ENCODE results near the gene NHEJ1.

DNA sequence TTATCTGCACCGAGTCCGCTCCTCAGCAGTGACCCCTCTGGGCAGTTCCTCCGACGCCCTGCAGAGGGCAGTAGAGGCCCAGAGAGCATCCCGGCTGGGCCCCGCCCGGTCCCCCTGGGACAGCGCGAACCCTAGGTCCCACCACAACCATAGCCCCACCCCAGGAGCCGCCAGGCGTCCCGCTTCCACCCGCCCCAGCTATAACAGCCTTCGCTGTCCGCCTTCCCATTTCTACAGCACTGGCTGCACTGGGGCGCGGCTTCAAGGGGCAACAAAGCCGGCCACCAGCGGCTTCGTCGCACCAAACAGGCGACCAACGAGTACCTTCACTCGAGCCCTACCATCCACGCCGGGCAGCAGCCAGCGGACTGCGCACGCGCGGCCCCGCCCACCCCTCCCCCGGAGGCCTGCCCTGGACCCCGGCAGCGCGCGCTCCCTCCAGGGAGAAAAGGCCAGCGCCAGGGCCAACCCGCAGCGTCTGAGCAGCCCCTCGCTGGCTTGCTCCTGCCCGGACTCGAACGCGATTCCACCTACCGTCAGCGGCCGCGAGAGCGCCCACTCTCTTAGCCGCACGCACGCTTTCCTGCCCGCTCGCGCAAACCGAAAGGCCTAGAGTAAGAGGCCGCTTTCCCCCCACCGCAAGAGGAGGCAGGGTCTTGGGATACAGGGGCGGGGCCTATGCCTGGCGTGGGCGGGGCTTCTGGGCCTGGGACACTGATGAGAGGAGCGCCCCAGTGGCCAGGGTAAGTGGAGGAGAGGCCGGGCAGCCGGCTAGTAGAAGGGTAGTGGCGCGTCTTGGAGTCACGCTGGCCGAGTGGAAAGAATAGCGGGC is at the start of gene NHEJ1:
- no peak for TF ChIP-seq NFYB (CRISPR knock-in tag; conservative IDR thresholded peaks at IDR 0.05; ENCODE audit: low read depth)
- no peak for TF ChIP-seq CBFB (CRISPR knock-in tag; IDR thresholded peaks at IDR 0.05; ENCODE audit: low read depth)
- no peak for TF ChIP-seq TEAD4 (CRISPR knock-in tag; IDR thresholded peaks at IDR 0.05)
- TF ChIP-seq ATF3 (CRISPR knock-in tag; conservative IDR thresholded peaks at IDR 0.05), result no peak
- TF ChIP-seq, protein P1, sequence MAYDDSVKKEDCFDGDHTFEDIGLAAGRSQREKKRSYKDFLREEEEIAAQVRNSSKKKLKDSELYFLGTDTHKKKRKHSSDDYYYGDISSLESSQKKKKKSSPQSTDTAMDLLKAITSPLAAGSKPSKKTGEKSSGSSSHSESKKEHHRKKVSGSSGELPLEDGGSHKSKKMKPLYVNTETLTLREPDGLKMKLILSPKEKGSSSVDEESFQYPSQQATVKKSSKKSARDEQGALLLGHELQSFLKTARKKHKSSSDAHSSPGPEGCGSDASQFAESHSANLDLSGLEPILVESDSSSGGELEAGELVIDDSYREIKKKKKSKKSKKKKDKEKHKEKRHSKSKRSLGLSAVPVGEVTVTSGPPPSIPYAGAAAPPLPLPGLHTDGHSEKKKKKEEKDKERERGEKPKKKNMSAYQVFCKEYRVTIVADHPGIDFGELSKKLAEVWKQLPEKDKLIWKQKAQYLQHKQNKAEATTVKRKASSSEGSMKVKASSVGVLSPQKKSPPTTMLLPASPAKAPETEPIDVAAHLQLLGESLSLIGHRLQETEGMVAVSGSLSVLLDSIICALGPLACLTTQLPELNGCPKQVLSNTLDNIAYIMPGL (CRISPR knock-in tag; IDR thresholded peaks at IDR 0.05), result 0 out of 2 replicates have a peak, but pooled peaks have one; percentile 27
- TF ChIP-seq ZNF138 (CRISPR knock-in tag; conservative IDR thresholded peaks at IDR 0.05), result no peak
- TF ChIP-seq, protein P2, sequence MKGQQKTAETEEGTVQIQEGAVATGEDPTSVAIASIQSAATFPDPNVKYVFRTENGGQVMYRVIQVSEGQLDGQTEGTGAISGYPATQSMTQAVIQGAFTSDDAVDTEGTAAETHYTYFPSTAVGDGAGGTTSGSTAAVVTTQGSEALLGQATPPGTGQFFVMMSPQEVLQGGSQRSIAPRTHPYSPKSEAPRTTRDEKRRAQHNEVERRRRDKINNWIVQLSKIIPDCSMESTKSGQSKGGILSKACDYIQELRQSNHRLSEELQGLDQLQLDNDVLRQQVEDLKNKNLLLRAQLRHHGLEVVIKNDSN (CRISPR knock-in tag; IDR thresholded peaks at IDR 0.05), result no peak; the same call in 1 of the 2 replicates
- TF ChIP-seq, protein P3, sequence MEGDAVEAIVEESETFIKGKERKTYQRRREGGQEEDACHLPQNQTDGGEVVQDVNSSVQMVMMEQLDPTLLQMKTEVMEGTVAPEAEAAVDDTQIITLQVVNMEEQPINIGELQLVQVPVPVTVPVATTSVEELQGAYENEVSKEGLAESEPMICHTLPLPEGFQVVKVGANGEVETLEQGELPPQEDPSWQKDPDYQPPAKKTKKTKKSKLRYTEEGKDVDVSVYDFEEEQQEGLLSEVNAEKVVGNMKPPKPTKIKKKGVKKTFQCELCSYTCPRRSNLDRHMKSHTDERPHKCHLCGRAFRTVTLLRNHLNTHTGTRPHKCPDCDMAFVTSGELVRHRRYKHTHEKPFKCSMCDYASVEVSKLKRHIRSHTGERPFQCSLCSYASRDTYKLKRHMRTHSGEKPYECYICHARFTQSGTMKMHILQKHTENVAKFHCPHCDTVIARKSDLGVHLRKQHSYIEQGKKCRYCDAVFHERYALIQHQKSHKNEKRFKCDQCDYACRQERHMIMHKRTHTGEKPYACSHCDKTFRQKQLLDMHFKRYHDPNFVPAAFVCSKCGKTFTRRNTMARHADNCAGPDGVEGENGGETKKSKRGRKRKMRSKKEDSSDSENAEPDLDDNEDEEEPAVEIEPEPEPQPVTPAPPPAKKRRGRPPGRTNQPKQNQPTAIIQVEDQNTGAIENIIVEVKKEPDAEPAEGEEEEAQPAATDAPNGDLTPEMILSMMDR (IDR thresholded peaks at IDR 0.05), result peak; percentile 98
- peak; percentile 84; the same call in 1 of the 2 replicates for TF ChIP-seq FOXP1 (CRISPR knock-in tag; IDR thresholded peaks at IDR 0.05; ENCODE audit: borderline replicate concordance)
- no peak for TF ChIP-seq NR2C2 (CRISPR knock-in tag; IDR thresholded peaks at IDR 0.05)
- TF ChIP-seq ZNF121 (CRISPR knock-in tag; IDR thresholded peaks at IDR 0.05), result 0 out of 2 replicates have a peak, but pooled peaks have one; percentile 2
